ENCODE data around the gene JAZF1. TPM values are rescaled to one million over a fixed set of nuclear protein-coding genes. Genes with fewer than 3 reads are reported as not detected.

JAZF1 gene
- total and polyA plus RNA-seq, 4 donors = 13.5 to 38.8 (median 21.3) TPM

DNA sequence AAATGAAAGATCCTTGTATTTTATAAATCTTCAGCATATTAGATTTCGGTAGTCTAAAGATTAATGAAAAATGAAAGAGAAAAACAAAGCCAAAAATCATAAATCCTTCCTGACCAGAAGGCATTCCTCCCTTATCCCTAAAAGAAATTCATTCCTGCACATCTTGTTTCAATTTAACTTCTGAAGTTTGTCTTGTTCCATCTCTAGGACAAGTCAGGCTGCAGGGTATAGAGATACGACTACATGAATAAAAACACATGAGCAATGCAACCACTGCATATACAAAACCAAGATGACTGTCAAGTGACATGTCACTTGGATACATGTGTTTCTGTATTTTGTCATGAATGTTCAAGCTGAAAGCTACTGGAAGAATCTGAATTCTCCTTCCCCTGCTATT, 214.9 kb downstream of the JAZF1 start:
- no peaks in the 10 kb centered on the region for H3K9me3 ChIP-seq (ENCODE audit: control insufficient read depth, low read length)
- no peaks in the 10 kb centered on the region for H3K36me3 ChIP-seq (ENCODE audit: control insufficient read depth in 1 of 2, insufficient read depth in 2 of 2, low read length in 1 of 2)
- H3K4me3 ChIP-seq (ENCODE audit: low read length in 2 of 2) = no peak overlapping the region
- ATAC-seq (ENCODE audit: low FRiP score) (no peak), DNase-seq (no peak)
- peaks cover 0 to 5% of the 10 kb centered on the region in 2 donors for H3K4me1 ChIP-seq (ENCODE audit: control insufficient read depth in 1 of 2, insufficient read depth in 2 of 2, low read length in 2 of 2)
- intact Hi-C loops (cut with DNase I) = no loop called here
- H3K27me3 ChIP-seq (ENCODE audit: control insufficient read depth in 1 of 2, insufficient read depth in 2 of 2, low read length in 1 of 2) = no peaks in the 10 kb centered on the region
- H3K27ac ChIP-seq (ENCODE audit: low read depth in 1 of 2, low read length in 2 of 2) = no peak overlapping the region
- 75 to 76% methylated on average over 2 of the region's 2 CpGs for WGBS, 2 donors

DNA sequence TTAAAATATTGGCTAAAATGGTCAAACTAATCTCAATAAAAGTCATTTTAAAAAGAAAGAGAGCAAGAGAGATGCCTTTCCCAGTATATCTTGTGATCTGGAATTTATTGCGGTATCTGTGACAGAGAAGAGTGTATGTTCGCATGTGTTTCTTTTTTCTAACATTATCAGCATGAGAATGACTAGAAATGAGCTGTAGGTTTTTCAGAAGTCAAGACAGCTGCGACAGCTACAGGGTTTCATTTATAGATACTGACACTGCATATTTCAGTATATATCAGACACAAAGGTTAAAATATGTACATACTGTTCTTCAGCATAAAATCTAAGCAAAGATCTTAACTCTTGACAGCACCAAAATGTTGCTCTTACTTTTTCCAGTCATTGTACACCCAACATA, 215.8 kb downstream of the JAZF1 start:
- ATAC-seq (ENCODE audit: low FRiP score) (no peak), DNase-seq (no peak)
- 96% methylated on average over 3 of the region's 3 CpGs for WGBS, 2 donors
- Histone ChIP-seq H3K27me3 (ENCODE audit: control insufficient read depth in 1 of 2, insufficient read depth in 2 of 2, low read length in 1 of 2) (no peaks in the 10 kb centered on the region), H3K4me3 (ENCODE audit: low read length in 2 of 2) (no peak overlapping the region), H3K36me3 (ENCODE audit: control insufficient read depth in 1 of 2, insufficient read depth in 2 of 2, low read length in 1 of 2) (no peaks in the 10 kb centered on the region), H3K9me3 (ENCODE audit: control insufficient read depth, low read length) (no peaks in the 10 kb centered on the region), H3K4me1 (ENCODE audit: control insufficient read depth in 1 of 2, insufficient read depth in 2 of 2, low read length in 2 of 2) (peaks cover 0 to 5% of the 10 kb centered on the region in 2 donors), H3K27ac (ENCODE audit: low read depth in 1 of 2, low read length in 2 of 2) (no peak overlapping the region)
- intact Hi-C loops (cut with DNase I) = no loop called here

DNA sequence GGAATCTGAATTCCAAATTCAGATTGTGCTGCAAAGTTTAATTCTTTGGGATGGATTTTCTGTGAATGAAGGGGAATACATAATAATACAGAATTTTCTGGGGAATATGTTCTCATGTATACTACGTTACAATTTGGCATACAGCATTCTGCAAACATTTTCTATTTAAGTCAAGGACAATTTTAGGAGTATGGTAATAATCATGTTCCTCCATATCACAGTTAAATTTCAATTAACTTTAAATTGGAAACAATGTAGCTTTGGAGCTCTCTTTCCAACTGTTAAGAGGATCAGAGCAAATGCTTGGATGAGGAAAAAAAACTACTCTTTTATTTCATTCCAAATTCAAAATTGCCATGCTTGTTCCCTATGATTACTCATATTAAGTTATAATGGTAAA, 217.5 kb downstream of the JAZF1 start:
- no peak for ATAC-seq (ENCODE audit: low FRiP score)
- Histone ChIP-seq H3K4me3 (ENCODE audit: low read length in 2 of 2) (no peak overlapping the region), H3K27me3 (ENCODE audit: control insufficient read depth in 1 of 2, insufficient read depth in 2 of 2, low read length in 1 of 2) (no peaks in the 10 kb centered on the region), H3K27ac (ENCODE audit: low read depth in 1 of 2, low read length in 2 of 2) (no peak overlapping the region), H3K9me3 (ENCODE audit: control insufficient read depth, low read length) (no peaks in the 10 kb centered on the region), H3K36me3 (ENCODE audit: control insufficient read depth in 1 of 2, insufficient read depth in 2 of 2, low read length in 1 of 2) (no peaks in the 10 kb centered on the region), H3K4me1 (ENCODE audit: control insufficient read depth in 1 of 2, insufficient read depth in 2 of 2, low read length in 2 of 2) (peaks cover 0 to 5% of the 10 kb centered on the region in 2 donors)
- DNase-seq = no peak
- WGBS, 2 donors = 90 to 95% methylated on average over 1 of the region's 1 CpG
- intact Hi-C loops (cut with DNase I) = no loop called here

DNA sequence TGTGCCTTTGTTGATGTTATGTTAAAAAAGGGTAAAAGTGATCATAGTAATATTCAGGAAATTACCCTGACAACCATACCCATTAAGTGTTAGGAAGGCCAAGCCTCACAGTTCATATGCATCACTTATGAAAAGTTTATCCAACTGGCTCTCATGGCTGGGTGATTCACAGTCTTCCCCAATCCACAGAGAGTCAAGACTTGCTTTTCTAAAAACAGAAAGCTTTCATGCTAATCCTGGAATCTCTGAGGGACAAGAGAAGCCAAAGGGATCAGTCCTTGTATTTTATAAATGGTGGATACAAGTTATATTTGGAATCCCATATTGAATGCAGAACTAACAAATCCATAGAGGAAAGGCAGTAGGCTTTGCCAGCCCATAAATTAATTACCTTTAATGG, 218.3 kb downstream of the JAZF1 start:
- ATAC-seq (ENCODE audit: low FRiP score) (no peak), DNase-seq (no peak)
- Histone ChIP-seq H3K4me3 (ENCODE audit: low read length in 2 of 2) (no peak overlapping the region), H3K4me1 (ENCODE audit: control insufficient read depth in 1 of 2, insufficient read depth in 2 of 2, low read length in 2 of 2) (peaks cover 0 to 5% of the 10 kb centered on the region in 2 donors), H3K27ac (ENCODE audit: low read depth in 1 of 2, low read length in 2 of 2) (no peak overlapping the region), H3K27me3 (ENCODE audit: control insufficient read depth in 1 of 2, insufficient read depth in 2 of 2, low read length in 1 of 2) (no peaks in the 10 kb centered on the region), H3K9me3 (ENCODE audit: control insufficient read depth, low read length) (no peaks in the 10 kb centered on the region), H3K36me3 (ENCODE audit: control insufficient read depth in 1 of 2, insufficient read depth in 2 of 2, low read length in 1 of 2) (no peaks in the 10 kb centered on the region)
- intact Hi-C loops (cut with DNase I) = no loop called here

DNA sequence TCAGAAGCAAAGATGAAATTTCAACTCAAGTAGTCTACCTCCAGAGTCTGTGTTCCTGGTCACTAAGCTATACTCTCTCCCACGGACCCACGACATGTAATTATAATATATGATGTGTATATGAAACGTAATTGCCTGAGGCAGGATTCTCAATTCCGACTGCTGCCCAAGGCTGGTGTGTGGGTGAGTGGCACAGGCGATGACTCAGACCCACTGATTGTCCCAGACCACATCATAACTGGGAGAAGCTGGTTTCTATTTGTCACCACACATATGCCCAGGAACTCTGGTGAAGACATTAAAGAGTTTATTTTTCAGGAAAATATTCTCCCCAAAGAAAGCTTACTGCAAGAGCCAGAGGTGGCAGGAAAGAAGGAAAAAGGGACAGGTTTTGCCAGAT, 219.3 kb downstream of the JAZF1 start:
- H3K4me3 ChIP-seq (ENCODE audit: low read length in 2 of 2) = no peak overlapping the region
- no peak overlapping the region for H3K27ac ChIP-seq (ENCODE audit: low read depth in 1 of 2, low read length in 2 of 2)
- H3K27me3 ChIP-seq (ENCODE audit: control insufficient read depth in 1 of 2, insufficient read depth in 2 of 2, low read length in 1 of 2) = no peaks in the 10 kb centered on the region
- DNase-seq (no peak), ATAC-seq (ENCODE audit: low FRiP score) (no peak)
- intact Hi-C loops (cut with DNase I) = no loop called here
- no peaks in the 10 kb centered on the region for H3K9me3 ChIP-seq (ENCODE audit: control insufficient read depth, low read length)
- peaks cover 0 to 2% of the 10 kb centered on the region in 2 donors for H3K4me1 ChIP-seq (ENCODE audit: control insufficient read depth in 1 of 2, insufficient read depth in 2 of 2, low read length in 2 of 2)
- no peaks in the 10 kb centered on the region for H3K36me3 ChIP-seq (ENCODE audit: control insufficient read depth in 1 of 2, insufficient read depth in 2 of 2, low read length in 1 of 2)
- 80 to 83% methylated on average over 5 of the region's 5 CpGs for WGBS, 2 donors

DNA sequence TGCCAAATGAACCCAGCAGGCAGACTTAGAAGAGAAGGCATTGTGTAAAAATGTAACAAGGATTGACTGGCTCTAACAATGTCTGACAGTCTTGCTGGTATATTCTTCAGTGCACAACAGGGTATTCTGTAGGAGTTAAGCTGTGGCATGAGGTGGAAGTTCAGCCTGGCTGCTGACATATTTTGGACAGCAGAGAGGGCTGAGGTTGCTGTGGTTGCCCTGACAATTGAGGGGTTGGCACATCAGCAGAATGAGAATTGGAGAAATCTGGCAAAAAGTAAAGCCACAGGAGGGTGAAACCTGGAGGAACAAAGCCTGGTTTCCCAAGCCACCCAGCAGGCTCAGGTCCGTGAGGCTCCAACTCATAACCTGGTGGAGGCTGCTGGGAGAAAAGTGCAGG, 220.2 kb downstream of the JAZF1 start:
- Histone ChIP-seq H3K4me3 (ENCODE audit: low read length in 2 of 2) (no peak overlapping the region), H3K27me3 (ENCODE audit: control insufficient read depth in 1 of 2, insufficient read depth in 2 of 2, low read length in 1 of 2) (no peaks in the 10 kb centered on the region), H3K27ac (ENCODE audit: low read depth in 1 of 2, low read length in 2 of 2) (no peak overlapping the region), H3K4me1 (ENCODE audit: control insufficient read depth in 1 of 2, insufficient read depth in 2 of 2, low read length in 2 of 2) (peaks cover 0 to 2% of the 10 kb centered on the region in 2 donors), H3K9me3 (ENCODE audit: control insufficient read depth, low read length) (no peaks in the 10 kb centered on the region), H3K36me3 (ENCODE audit: control insufficient read depth in 1 of 2, insufficient read depth in 2 of 2, low read length in 1 of 2) (no peaks in the 10 kb centered on the region)
- ATAC-seq (ENCODE audit: low FRiP score) (no peak), DNase-seq (no peak)
- intact Hi-C loops (cut with DNase I) = no loop called here
- WGBS, 2 donors = 96 to 100% methylated on average over 1 of the region's 1 CpG

DNA sequence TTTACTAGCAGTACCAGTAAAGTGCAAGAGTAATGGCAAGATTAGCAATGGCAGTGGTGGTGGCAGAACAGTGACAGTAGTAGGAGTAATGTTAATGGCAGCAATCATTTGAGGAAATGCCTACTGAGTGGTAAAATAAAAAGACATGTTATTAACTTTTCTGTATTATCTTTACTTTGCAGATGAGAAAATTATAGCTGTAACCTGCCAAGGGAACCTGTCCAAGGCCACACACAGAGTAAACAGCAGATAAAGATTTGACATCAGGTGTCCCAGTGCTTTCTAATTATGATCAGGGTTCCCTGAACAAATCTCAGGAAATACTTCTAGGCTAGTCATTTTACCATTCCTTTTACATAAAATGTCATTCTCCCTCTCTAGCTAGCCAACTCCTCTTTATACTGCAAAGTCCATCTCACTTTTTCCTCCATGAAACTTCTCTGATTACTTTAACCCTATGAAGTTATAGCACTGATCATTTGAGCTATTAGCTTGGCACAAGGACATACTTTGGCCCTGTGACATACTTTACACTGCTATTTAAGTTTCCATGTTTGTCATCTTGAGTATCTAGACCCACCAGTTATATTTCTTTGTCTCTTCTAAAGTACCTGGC, 221.6 kb downstream of the JAZF1 start:
- Histone ChIP-seq H3K27me3 (ENCODE audit: control insufficient read depth in 1 of 2, insufficient read depth in 2 of 2, low read length in 1 of 2) (no peaks in the 10 kb centered on the region), H3K27ac (ENCODE audit: low read depth in 1 of 2, low read length in 2 of 2) (no peak overlapping the region), H3K4me3 (ENCODE audit: low read length in 2 of 2) (no peak overlapping the region), H3K36me3 (ENCODE audit: control insufficient read depth in 1 of 2, insufficient read depth in 2 of 2, low read length in 1 of 2) (no peaks in the 10 kb centered on the region), H3K4me1 (ENCODE audit: control insufficient read depth in 1 of 2, insufficient read depth in 2 of 2, low read length in 2 of 2) (peaks cover 0 to 2% of the 10 kb centered on the region in 2 donors), H3K9me3 (ENCODE audit: control insufficient read depth, low read length) (no peaks in the 10 kb centered on the region)
- DNase-seq (no peak), ATAC-seq (ENCODE audit: low FRiP score) (no peak)
- intact Hi-C loops (cut with DNase I) = no loop called here

DNA sequence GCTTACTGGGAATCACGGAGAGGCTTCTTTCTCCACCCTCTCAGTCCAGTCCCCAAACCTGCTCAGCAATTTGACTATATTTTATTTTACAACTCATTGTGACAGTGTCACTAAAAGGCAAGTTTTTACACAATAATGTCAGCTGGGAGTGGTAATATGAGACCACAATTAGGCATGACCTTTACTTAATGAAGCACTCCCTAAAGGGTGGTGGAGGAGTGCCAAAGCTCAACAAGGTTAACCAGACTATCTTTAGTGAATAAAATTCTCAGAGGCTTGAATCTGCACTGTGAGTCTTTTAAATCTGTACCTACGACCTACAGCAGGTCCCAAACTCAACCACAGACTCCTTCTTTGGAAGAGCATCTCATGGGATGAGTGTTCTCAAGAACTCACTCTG, 225.0 kb downstream of the JAZF1 start:
- Histone ChIP-seq H3K4me3 (ENCODE audit: low read length in 2 of 2) (no peak overlapping the region), H3K9me3 (ENCODE audit: control insufficient read depth, low read length) (no peaks in the 10 kb centered on the region), H3K36me3 (ENCODE audit: control insufficient read depth in 1 of 2, insufficient read depth in 2 of 2, low read length in 1 of 2) (no peaks in the 10 kb centered on the region), H3K4me1 (ENCODE audit: control insufficient read depth in 1 of 2, insufficient read depth in 2 of 2, low read length in 2 of 2) (peaks cover 0 to 6% of the 10 kb centered on the region in 2 donors), H3K27ac (ENCODE audit: low read depth in 1 of 2, low read length in 2 of 2) (no peak overlapping the region), H3K27me3 (ENCODE audit: control insufficient read depth in 1 of 2, insufficient read depth in 2 of 2, low read length in 1 of 2) (no peaks in the 10 kb centered on the region)
- intact Hi-C loops (cut with DNase I) = no loop called here
- 94 to 95% methylated on average over 2 of the region's 2 CpGs for WGBS, 2 donors
- no peak for DNase-seq
- ATAC-seq (ENCODE audit: low FRiP score) = no peak

DNA sequence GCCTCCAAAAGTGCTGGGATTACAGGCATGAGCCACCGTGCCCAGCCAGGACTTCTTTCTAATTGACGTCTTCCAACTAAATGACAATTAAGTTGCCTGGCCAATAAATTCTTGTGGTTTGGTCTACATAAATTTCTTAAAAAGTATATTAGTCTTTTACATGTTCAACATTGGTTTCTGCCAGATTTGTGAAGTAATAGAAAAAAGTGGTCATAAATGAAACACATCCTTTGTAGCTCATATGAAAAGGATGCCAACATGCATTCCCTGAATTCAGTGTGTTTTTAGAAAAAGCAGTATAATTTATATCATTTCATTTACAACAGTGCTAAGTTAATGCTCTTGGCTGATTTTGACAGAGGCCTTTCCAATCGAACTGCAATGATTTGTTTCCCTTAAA, 225.6 kb downstream of the JAZF1 start:
- WGBS, 2 donors = 72 to 83% methylated on average over 3 of the region's 3 CpGs
- H3K9me3 ChIP-seq (ENCODE audit: control insufficient read depth, low read length) = no peaks in the 10 kb centered on the region
- ATAC-seq (ENCODE audit: low FRiP score) (no peak), DNase-seq (no peak)
- H3K27me3 ChIP-seq (ENCODE audit: control insufficient read depth in 1 of 2, insufficient read depth in 2 of 2, low read length in 1 of 2) = no peaks in the 10 kb centered on the region
- H3K4me3 ChIP-seq (ENCODE audit: low read length in 2 of 2) = no peak overlapping the region
- H3K36me3 ChIP-seq (ENCODE audit: control insufficient read depth in 1 of 2, insufficient read depth in 2 of 2, low read length in 1 of 2) = no peaks in the 10 kb centered on the region
- H3K27ac ChIP-seq (ENCODE audit: low read depth in 1 of 2, low read length in 2 of 2) = no peak overlapping the region
- intact Hi-C loops (cut with DNase I) = no loop called here
- peaks cover 0 to 6% of the 10 kb centered on the region in 2 donors for H3K4me1 ChIP-seq (ENCODE audit: control insufficient read depth in 1 of 2, insufficient read depth in 2 of 2, low read length in 2 of 2)

Measured in aorta (tissue), 5 donors.